ENCODE results near the gene KCNE3. TPM values are rescaled to one million over a fixed set of nuclear protein-coding genes. Genes with fewer than 3 reads are reported as not detected.

Gene KCNE3
- total RNA-seq, 2 donors from 2014 or later: 6.6 to 8.3 TPM

DNA sequence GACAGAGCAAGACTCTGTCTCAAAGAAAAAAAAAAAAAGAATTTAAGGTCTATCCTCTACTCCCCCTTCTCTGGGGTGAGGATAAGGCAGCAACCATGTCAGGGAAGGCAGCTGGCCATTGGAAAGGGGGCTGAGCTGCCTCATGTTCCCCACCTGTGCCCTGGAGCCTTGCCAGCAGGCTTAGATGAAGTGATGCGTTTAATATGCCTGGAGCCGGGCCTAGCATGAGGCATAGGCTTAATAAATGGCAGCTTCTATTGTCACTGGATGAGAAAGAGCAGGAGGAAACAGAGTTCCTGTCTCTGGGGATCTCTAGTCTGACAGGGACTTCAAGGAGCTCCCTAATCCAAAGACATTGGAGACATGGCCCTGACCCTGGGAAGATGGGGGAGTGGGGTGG lies 3.2 kb upstream of the KCNE3 start:
- DNase-seq (ENCODE audit: low spot score) (no peak), ATAC-seq (ENCODE audit: insufficient number of reproducible peaks, low FRiP score, low read depth) (no peak)
- no peaks in the 10 kb centered on the region for H3K36me3 ChIP-seq
- no peak overlapping the region for H3K4me3 ChIP-seq
- peaks cover 3 to 18% of the 10 kb centered on the region in 2 donors for H3K4me1 ChIP-seq (ENCODE audit: control insufficient read depth in 1 of 2, low read depth in 2 of 2)
- TF ChIP-seq, protein P1, sequence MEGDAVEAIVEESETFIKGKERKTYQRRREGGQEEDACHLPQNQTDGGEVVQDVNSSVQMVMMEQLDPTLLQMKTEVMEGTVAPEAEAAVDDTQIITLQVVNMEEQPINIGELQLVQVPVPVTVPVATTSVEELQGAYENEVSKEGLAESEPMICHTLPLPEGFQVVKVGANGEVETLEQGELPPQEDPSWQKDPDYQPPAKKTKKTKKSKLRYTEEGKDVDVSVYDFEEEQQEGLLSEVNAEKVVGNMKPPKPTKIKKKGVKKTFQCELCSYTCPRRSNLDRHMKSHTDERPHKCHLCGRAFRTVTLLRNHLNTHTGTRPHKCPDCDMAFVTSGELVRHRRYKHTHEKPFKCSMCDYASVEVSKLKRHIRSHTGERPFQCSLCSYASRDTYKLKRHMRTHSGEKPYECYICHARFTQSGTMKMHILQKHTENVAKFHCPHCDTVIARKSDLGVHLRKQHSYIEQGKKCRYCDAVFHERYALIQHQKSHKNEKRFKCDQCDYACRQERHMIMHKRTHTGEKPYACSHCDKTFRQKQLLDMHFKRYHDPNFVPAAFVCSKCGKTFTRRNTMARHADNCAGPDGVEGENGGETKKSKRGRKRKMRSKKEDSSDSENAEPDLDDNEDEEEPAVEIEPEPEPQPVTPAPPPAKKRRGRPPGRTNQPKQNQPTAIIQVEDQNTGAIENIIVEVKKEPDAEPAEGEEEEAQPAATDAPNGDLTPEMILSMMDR (IDR thresholded peaks at IDR 0.05): no peak
- no peaks in the 10 kb centered on the region for H3K9me3 ChIP-seq
- H3K27me3 ChIP-seq (replicated peaks; ENCODE audit: insufficient read depth): no peaks in the 10 kb centered on the region
- no peak overlapping the region for H3K27ac ChIP-seq

- DNase-seq (ENCODE audit: low spot score): no peak
- TF ChIP-seq, protein P1 (IDR thresholded peaks at IDR 0.05): no peak
- Histone ChIP-seq H3K27ac (no peak overlapping the region), H3K4me3 (no peak overlapping the region), H3K27me3 (replicated peaks; ENCODE audit: insufficient read depth) (no peaks in the 10 kb centered on the region), H3K4me1 (ENCODE audit: control insufficient read depth in 1 of 2, low read depth in 2 of 2) (peaks cover 3 to 18% of the 10 kb centered on the region in 2 donors), H3K9me3 (no peaks in the 10 kb centered on the region), H3K36me3 (no peaks in the 10 kb centered on the region)
- ATAC-seq (ENCODE audit: insufficient number of reproducible peaks, low FRiP score, low read depth): no peak
These were observed 1.6 kb upstream of the KCNE3 start for GRCh38 chr11:74468936-74469335.

DNA sequence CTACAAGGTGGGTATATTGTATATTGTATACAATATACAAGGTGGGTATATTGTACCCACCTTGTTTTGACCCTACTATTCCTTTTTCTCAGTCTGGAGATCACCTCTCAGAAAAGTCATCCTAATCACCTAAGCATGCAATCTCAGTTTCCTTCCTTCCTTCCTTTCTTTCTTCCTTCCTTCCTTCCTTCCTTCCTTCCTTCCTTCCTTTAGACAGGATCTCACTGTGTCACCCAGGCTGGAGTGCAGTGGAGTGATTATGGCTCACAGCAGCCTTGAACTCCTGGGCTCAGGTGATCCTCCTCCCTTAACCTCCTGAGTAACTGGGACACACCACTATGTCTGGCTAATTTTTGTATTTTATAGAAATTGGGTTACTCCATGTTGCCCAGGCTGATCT lies 1.2 kb upstream of the KCNE3 start:
- Histone ChIP-seq H3K9me3 (no peaks in the 10 kb centered on the region), H3K4me1 (ENCODE audit: control insufficient read depth in 1 of 2, low read depth in 2 of 2) (peaks cover 3 to 18% of the 10 kb centered on the region in 2 donors), H3K36me3 (no peaks in the 10 kb centered on the region), H3K4me3 (no peak overlapping the region), H3K27ac (no peak overlapping the region), H3K27me3 (replicated peaks; ENCODE audit: insufficient read depth) (no peaks in the 10 kb centered on the region)
- DNase-seq (ENCODE audit: low spot score) (no peak), ATAC-seq (ENCODE audit: insufficient number of reproducible peaks, low FRiP score, low read depth) (no peak)
- TF ChIP-seq, protein P1 (IDR thresholded peaks at IDR 0.05): no peak

DNA sequence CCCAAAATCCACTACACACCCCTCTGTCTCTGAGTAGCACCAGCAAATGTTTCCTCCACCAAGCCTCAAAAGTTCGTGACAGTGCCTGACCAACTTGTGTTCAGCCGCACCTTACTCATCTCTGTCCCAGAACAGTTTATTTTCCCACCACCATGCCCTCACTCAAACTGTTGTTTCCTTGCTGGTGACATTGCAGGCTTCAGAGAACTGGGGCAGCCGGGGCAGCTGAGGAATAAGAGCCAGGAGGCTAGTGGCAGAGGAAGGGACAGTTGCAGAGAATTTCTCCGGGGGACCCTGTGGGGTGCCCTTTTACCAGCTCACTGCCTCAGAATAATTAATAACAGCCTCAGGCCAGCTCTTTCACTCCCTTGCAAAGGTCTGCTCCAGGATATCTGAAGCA lies 709 bp upstream of the KCNE3 start:
- DNase-seq (ENCODE audit: low spot score) (no peak), ATAC-seq (ENCODE audit: insufficient number of reproducible peaks, low FRiP score, low read depth) (no peak)
- TF ChIP-seq, protein P1 (IDR thresholded peaks at IDR 0.05): no peak
- Histone ChIP-seq H3K4me3 (no peak overlapping the region), H3K4me1 (ENCODE audit: control insufficient read depth in 1 of 2, low read depth in 2 of 2) (peaks cover 3 to 18% of the 10 kb centered on the region in 2 donors), H3K27ac (no peak overlapping the region), H3K9me3 (no peaks in the 10 kb centered on the region), H3K27me3 (replicated peaks; ENCODE audit: insufficient read depth) (no peaks in the 10 kb centered on the region), H3K36me3 (no peaks in the 10 kb centered on the region)

- DNase-seq (ENCODE audit: low spot score) (no peak), ATAC-seq (ENCODE audit: insufficient number of reproducible peaks, low FRiP score, low read depth) (no peak)
- Histone ChIP-seq H3K36me3 (no peaks in the 10 kb centered on the region), H3K4me1 (ENCODE audit: control insufficient read depth in 1 of 2, low read depth in 2 of 2) (peaks cover 7 to 18% of the 10 kb centered on the region in 2 donors), H3K27ac (no peak overlapping the region), H3K4me3 (no peak overlapping the region), H3K9me3 (no peaks in the 10 kb centered on the region), H3K27me3 (replicated peaks; ENCODE audit: insufficient read depth) (no peaks in the 10 kb centered on the region)
- TF ChIP-seq, protein P1 (IDR thresholded peaks at IDR 0.05): no peak
These were observed 2.0 kb downstream of the KCNE3 start for GRCh38 chr11:74465291-74465708.
